Transverse colon (tissue), 4 donors: ENCODE data around the gene ATP9B.

Source experiments
- EP300 ChIP-seq: sonication (generic); formaldehyde crosslinking; IDR thresholded peaks from one replicate; pipeline ENCODE4 v1.6.1; 2017; ENCODE audit warnings: antibody characterized with exemption, low read depth
- POLR2A ChIP-seq: fragments of 450-650 bp; IDR thresholded peaks from one replicate; pipeline ENCODE4 v1.6.1; 2016; ENCODE audit warnings: antibody characterized with exemption, mild to moderate bottlenecking, moderate library complexity
- POLR2AphosphoS5 ChIP-seq, 3 donors: sonication (generic); formaldehyde crosslinking; IDR thresholded peaks; one replicate each; pipeline ENCODE4 v1.6.1; 2016; ENCODE audit warnings: antibody characterized with exemption in 3 of 3
- TF ChIP-seq, protein P1 (sequence below), 5 experiments: fragments of 200-600 bp in 3 of 5; fragments of 450-650 bp in 2 of 5; sonication (generic) in 3 of 5; IDR thresholded peaks; 1 replicate in 2 of 5; 2 replicates in 3 of 5; pipeline ENCODE4 v1.5.1; 2016 to 2017; ENCODE audit warnings: antibody characterized with exemption in 5 of 5, inconsistent platforms in 3 of 5, mild to moderate bottlenecking in 2 of 5, moderate library complexity in 1 of 5

DNA sequence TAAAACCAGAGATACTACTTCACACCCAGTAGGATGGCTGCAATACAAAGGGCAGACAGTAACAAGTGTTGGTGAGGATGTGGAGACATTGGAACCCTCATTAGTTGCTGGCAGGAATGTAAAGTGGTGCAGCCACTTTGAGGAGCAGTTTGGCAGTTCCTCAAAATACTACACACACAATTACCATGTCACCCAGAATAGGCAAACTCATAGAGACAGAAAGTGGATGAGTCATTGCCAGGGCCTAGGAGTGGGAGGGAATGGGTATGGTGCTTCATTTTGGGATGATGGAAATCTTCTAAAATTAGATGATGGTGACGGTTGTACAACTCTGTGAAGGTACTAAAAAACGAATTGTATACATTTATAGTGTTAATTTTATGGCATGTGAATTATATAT lies 54.8 kb downstream of the ATP9B start:
- TF ChIP-seq, protein P1, sequence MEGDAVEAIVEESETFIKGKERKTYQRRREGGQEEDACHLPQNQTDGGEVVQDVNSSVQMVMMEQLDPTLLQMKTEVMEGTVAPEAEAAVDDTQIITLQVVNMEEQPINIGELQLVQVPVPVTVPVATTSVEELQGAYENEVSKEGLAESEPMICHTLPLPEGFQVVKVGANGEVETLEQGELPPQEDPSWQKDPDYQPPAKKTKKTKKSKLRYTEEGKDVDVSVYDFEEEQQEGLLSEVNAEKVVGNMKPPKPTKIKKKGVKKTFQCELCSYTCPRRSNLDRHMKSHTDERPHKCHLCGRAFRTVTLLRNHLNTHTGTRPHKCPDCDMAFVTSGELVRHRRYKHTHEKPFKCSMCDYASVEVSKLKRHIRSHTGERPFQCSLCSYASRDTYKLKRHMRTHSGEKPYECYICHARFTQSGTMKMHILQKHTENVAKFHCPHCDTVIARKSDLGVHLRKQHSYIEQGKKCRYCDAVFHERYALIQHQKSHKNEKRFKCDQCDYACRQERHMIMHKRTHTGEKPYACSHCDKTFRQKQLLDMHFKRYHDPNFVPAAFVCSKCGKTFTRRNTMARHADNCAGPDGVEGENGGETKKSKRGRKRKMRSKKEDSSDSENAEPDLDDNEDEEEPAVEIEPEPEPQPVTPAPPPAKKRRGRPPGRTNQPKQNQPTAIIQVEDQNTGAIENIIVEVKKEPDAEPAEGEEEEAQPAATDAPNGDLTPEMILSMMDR (IDR thresholded peaks at IDR 0.05): no peak
- no peak for TF ChIP-seq POLR2A
- no peak for TF ChIP-seq EP300
- no peak for TF ChIP-seq POLR2AphosphoS5 (IDR thresholded peaks at IDR 0.05)
